Measurements from ENCODE around the gene GLTPD2.

DNA sequence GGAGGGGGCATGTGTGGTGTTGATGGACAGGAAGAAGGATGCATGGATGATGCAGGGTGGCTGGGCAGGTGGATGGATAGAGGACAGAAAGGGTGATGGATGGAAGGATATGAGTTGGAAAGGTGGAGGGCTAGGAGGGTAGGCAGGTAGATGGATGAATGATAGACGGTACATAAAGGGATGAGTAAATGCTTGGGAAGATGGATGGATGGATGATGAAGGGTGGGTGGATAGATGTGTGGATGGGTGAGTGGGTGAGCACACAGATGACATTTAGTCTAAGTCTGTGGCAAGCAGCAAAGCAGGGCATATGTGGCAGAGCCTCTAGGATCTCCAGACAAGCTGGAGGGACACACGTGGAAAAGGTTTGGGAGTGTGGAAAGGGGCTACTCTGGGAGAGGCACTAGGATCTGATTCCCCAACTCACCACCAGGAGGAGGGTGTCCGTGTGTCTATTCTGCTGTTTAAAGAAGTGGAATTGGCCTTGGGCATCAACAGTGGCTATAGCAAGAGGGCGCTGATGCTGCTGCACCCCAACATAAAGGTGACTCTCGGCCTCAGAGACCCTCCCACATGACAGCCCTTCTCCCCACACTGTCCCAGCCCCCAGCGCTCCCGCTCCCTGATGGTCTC is 26.4 kb downstream of the GLTPD2 start:
- TF ChIP-seq, protein P1, sequence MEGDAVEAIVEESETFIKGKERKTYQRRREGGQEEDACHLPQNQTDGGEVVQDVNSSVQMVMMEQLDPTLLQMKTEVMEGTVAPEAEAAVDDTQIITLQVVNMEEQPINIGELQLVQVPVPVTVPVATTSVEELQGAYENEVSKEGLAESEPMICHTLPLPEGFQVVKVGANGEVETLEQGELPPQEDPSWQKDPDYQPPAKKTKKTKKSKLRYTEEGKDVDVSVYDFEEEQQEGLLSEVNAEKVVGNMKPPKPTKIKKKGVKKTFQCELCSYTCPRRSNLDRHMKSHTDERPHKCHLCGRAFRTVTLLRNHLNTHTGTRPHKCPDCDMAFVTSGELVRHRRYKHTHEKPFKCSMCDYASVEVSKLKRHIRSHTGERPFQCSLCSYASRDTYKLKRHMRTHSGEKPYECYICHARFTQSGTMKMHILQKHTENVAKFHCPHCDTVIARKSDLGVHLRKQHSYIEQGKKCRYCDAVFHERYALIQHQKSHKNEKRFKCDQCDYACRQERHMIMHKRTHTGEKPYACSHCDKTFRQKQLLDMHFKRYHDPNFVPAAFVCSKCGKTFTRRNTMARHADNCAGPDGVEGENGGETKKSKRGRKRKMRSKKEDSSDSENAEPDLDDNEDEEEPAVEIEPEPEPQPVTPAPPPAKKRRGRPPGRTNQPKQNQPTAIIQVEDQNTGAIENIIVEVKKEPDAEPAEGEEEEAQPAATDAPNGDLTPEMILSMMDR (conservative IDR thresholded peaks at IDR 0.05) = no peak
- TF ChIP-seq ZFX (IDR thresholded peaks at IDR 0.05) = no peak

All from C4-2B (cell line).